HEK293 (cell line): ENCODE data around the gene SSTR5.

ENCODE experiments used
- ZFP3 ChIP-seq: fragments of 450-650 bp; formaldehyde crosslinking; IDR thresholded peaks from 2 replicates; pipeline ENCODE4 v1.5.1; 2016; ENCODE audit warnings: low read depth, missing biosample characterization, missing genetic modification characterization
- ZIC2 ChIP-seq: fragments of 450-650 bp; formaldehyde crosslinking; IDR thresholded peaks from 2 replicates; pipeline ENCODE4 v1.5.1; 2016; ENCODE audit warnings: missing biosample characterization, missing genetic modification characterization

GRCh38 chr16:1093284-1094123 lies 21.0 kb downstream of the SSTR5 start:
- TF ChIP-seq ZIC2 (tag by site-specific recombination) (no peak), ZFP3 (no peak)
